Brain pericyte (primary cell): ENCODE results near the gene SYPL2.

ENCODE experiments used
- DNase-seq: peaks from one replicate; pipeline ENCODE4 v3.0.0-alpha.2; 2012; ENCODE audit warnings: low read depth, low spot score

The SYPL2 gene

GRCh38 chr1:109491372-109491771, 25.0 kb downstream of the SYPL2 start:
- DNase-seq: no peak

GRCh38 chr1:109492779-109493178, 26.4 kb downstream of the SYPL2 start:
- DNase-seq: no peak

- no peak for DNase-seq
These were observed 26.9 kb downstream of the SYPL2 start for GRCh38 chr1:109493227-109493626.

- DNase-seq: peak; percentile 55
These were observed 27.6 kb downstream of the SYPL2 start, which contains the start of gene CYB561D1 for GRCh38 chr1:109493805-109494539. Gene CYB561D1, plus strand, starts transcription at chr1:109494094. Its CDS starts 46 bp downstream, at chr1:109494140.

GRCh38 chr1:109495738-109496137, 29.4 kb downstream of the SYPL2 start:
- DNase-seq: no peak

GRCh38 chr1:109497449-109498160, 31.3 kb downstream of the SYPL2 start:
- no peak for DNase-seq

- no peak for DNase-seq
These were observed 31.9 kb downstream of the SYPL2 start for GRCh38 chr1:109498161-109498801.

- DNase-seq: no peak
These were observed 32.7 kb downstream of the SYPL2 start for GRCh38 chr1:109499081-109499480.

GRCh38 chr1:109499661-109500536, 33.6 kb downstream of the SYPL2 start:
- no peak for DNase-seq

GRCh38 chr1:109500941-109501381, 34.6 kb downstream of the SYPL2 start:
- DNase-seq: no peak

GRCh38 chr1:109501644-109502363, 35.5 kb downstream of the SYPL2 start:
- DNase-seq: no peak

GRCh38 chr1:109502364-109502851, 36.1 kb downstream of the SYPL2 start:
- DNase-seq: no peak

- DNase-seq: no peak
These were observed 37.6 kb downstream of the SYPL2 start for GRCh38 chr1:109503935-109504334.

GRCh38 chr1:109504974-109505373, 38.6 kb downstream of the SYPL2 start:
- no peak for DNase-seq

- DNase-seq: no peak
These were observed 41.9 kb downstream of the SYPL2 start for GRCh38 chr1:109508001-109508872.

GRCh38 chr1:109508873-109509175, 42.5 kb downstream of the SYPL2 start:
- DNase-seq: no peak

- no peak for DNase-seq
These were observed 43.1 kb downstream of the SYPL2 start, which contains the start of gene AMIGO1 for GRCh38 chr1:109509176-109510134. Gene AMIGO1, minus strand, starts transcription at chr1:109509727. Its CDS starts 815 bp downstream, at chr1:109508912.

- DNase-seq: no peak
These were observed 46.9 kb downstream of the SYPL2 start for GRCh38 chr1:109513110-109513710.
